T1000 (cell line): Measurements from ENCODE around the gene NPBWR2.
A peak's percentile ranks its signal among the peaks of the same experiment; 100 is the strongest.

Experiments used
- DNase-seq: peaks from one replicate; lab custom pipeline; 2025; ENCODE audit warnings: mixed read lengths; lab: John Stamatoyannopoulos, UW

NPBWR2 gene

GRCh38 chr20:64055893-64056638 is 51.3 kb downstream of the NPBWR2 start:
- DNase-seq, result peak; percentile 43

GRCh38 chr20:64055396-64055892 is 51.9 kb downstream of the NPBWR2 start:
- no peak for DNase-seq

GRCh38 chr20:64053841-64054661 is 53.3 kb downstream of the NPBWR2 start:
- DNase-seq, result no peak
